Measurements from ENCODE around the gene HMCES. TPM values are rescaled to one million over a fixed set of nuclear protein-coding genes. Genes with fewer than 3 reads are reported as not detected.

The HMCES gene
- 9.9 and 26.5 TPM in 2 replicates for total RNA-seq

GRCh38 chr3:129278439-129278965 is at the start of gene HMCES:
HMCES (plus strand) TSS chr3:129278870; CDS start chr3:129279733, 863 bp downstream.

DNA sequence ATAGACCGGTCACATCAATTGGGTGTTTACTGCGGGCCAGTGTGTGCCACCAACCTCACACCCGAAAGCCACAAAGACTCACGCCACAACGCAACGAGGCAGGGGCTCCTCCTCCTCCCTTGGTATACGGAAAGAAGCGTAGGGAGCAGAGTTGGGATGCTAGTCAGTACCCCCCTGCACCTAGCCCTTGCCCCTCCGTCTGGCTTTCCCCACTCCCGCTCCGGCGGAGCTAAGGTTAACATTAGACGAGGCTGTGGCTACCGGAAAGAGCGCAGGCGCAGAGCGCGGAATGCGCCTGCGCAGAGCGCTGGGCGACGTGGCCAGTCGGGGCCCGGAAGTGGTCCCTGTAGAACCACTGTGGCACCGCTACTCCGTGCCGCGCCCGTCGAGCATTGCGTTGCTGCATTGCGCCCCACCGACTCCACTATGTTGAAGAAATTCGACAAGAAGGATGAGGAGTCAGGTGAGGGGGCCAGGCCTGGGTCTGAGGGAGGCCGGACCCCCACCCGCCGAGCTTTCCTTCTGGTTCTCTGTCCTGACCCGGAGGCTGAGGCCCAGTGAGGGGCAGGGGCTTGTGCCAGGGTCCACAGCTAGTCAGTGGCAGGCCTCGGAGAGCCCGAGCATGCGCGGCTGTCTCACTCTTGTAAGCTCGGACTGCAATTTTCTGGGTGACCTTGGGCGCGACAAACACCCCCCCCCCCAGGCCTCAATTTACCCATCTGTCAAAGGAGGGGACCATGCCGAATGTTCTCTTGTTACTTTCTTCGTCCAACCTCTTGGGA is 29.2 kb upstream of the HMCES start, which contains the start of gene COPG1:
Gene COPG1 (plus strand): TSS at position 323 of the 782 bp plus-strand sequence. CDS start 104 bp downstream, at position 427.

Other genes with a start within 250 kb of the HMCES start
- gene GP9, start 218.1 kb upstream of the HMCES start, total RNA-seq = not detected in 2 replicates
- 13.2 and 14.2 TPM in 2 replicates for gene RAB43, start 157.1 kb upstream of the HMCES start, total RNA-seq
- 23.1 and 35.5 TPM in 2 replicates for gene ISY1, start 117.8 kb upstream of the HMCES start, total RNA-seq
- gene CNBP, start 95.0 kb upstream of the HMCES start, total RNA-seq = 269 and 284 TPM in 2 replicates
- 272 and 457 TPM in 2 replicates for gene COPG1, start 29.3 kb upstream of the HMCES start, total RNA-seq
- gene EFCAB12, start 149.8 kb downstream of the HMCES start, total RNA-seq = under 0.01 TPM in 1 of 2 replicates, not detected in the other
- 18.9 and 26.3 TPM in 2 replicates for gene MBD4, start 161.1 kb downstream of the HMCES start, total RNA-seq
- gene IFT122, start 161.4 kb downstream of the HMCES start, total RNA-seq = 19.7 and 21.1 TPM in 2 replicates
- gene RHO, start 249.8 kb downstream of the HMCES start, total RNA-seq = not detected in 2 replicates

Measured in regular cardiac myocyte (primary cell).